Loucy (cell line): ENCODE results near the gene OR5B12.

Experiments
- EZH2phosphoT487 ChIP-seq: fragments of 200-600 bp; IDR thresholded peaks from 2 replicates; pipeline ENCODE4 v1.6.1; 2018; ENCODE audit warnings: antibody characterized with exemption, mild to moderate bottlenecking, moderate library complexity, borderline replicate concordance
- TF ChIP-seq, protein P1 (sequence below): fragments of 200-600 bp; sonication (generic); conservative IDR thresholded peaks from 2 replicates; pipeline ENCODE4 v1.5.1; 2014; ENCODE audit warnings: mild to moderate bottlenecking, antibody characterized with exemption, low read length

DNA sequence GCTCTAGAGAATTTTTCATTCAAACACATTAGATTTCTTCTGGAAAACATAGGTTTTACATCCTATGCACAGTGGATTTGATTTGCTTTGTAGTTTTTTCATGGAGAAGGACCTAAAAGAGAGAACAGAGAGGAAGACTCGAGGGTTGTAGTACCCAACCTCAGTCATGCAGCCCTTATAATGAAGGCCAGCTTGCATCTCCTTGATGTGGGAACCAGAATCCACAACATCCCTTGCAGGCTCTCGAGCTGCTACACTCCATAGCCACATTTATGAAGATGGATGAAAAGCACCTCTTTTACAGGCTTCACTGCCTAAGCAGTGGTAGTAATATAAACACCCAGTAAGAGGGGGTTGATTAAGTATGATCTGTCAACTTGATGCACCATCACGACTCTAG, 9.5 kb upstream of the OR5B12 start:
- TF ChIP-seq, protein P1, sequence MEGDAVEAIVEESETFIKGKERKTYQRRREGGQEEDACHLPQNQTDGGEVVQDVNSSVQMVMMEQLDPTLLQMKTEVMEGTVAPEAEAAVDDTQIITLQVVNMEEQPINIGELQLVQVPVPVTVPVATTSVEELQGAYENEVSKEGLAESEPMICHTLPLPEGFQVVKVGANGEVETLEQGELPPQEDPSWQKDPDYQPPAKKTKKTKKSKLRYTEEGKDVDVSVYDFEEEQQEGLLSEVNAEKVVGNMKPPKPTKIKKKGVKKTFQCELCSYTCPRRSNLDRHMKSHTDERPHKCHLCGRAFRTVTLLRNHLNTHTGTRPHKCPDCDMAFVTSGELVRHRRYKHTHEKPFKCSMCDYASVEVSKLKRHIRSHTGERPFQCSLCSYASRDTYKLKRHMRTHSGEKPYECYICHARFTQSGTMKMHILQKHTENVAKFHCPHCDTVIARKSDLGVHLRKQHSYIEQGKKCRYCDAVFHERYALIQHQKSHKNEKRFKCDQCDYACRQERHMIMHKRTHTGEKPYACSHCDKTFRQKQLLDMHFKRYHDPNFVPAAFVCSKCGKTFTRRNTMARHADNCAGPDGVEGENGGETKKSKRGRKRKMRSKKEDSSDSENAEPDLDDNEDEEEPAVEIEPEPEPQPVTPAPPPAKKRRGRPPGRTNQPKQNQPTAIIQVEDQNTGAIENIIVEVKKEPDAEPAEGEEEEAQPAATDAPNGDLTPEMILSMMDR = no peak
- TF ChIP-seq EZH2phosphoT487 = no peak
